Measurements from ENCODE around the gene TSHZ2. TPM values are rescaled to one million over a fixed set of nuclear protein-coding genes. Genes with fewer than 3 reads are reported as not detected.

Gene TSHZ2
- total RNA-seq, 1 experiment from 2014 or later: 0.07 TPM

DNA sequence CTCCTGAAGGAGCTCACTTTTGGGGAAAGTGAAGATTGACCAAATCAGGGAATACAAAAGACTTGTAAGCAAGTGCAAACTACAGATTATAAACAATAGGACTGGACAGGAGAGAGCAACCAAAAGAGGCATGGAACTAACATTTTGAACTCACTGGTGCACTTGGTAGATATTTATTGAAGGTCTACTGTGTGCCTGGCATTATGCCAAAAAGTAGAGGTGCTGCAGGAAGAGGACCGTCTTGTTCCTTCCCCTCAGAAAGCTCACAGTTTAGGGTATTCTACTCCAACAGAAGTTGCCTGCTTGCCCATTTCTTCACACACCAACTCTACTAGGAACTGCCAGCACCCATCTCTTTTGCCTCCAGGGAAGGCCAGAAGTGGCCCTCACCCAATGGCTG is 10.0 kb upstream of the TSHZ2 start:
- no peak overlapping the region for H2BK20ac ChIP-seq (ENCODE audit: low read depth, low read length, poor library complexity, severe bottlenecking)
- no peak overlapping the region for H2BK12ac ChIP-seq (ENCODE audit: insufficient read length, low read depth, low read length)
- no peak overlapping the region for H3T11ph ChIP-seq (ENCODE audit: low read length)
- H2BK5ac ChIP-seq (ENCODE audit: insufficient read length, low read length): no peak overlapping the region
- no peak overlapping the region for H3K56ac ChIP-seq (ENCODE audit: insufficient read length, low read depth, low read length)
- H2AK5ac ChIP-seq (ENCODE audit: insufficient read length, low read length): no peak overlapping the region
- H3K4me2 ChIP-seq (ENCODE audit: insufficient read depth, insufficient read length, low read length): no peak overlapping the region
- no peak overlapping the region for H4K8ac ChIP-seq (replicated peaks; ENCODE audit: insufficient read length, low read depth, low read length)
- DNase-seq: no peak
- TF ChIP-seq, protein P1, sequence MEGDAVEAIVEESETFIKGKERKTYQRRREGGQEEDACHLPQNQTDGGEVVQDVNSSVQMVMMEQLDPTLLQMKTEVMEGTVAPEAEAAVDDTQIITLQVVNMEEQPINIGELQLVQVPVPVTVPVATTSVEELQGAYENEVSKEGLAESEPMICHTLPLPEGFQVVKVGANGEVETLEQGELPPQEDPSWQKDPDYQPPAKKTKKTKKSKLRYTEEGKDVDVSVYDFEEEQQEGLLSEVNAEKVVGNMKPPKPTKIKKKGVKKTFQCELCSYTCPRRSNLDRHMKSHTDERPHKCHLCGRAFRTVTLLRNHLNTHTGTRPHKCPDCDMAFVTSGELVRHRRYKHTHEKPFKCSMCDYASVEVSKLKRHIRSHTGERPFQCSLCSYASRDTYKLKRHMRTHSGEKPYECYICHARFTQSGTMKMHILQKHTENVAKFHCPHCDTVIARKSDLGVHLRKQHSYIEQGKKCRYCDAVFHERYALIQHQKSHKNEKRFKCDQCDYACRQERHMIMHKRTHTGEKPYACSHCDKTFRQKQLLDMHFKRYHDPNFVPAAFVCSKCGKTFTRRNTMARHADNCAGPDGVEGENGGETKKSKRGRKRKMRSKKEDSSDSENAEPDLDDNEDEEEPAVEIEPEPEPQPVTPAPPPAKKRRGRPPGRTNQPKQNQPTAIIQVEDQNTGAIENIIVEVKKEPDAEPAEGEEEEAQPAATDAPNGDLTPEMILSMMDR (conservative IDR thresholded peaks at IDR 0.05): no peak
- H2AFZ ChIP-seq (ENCODE audit: low read length): no peak overlapping the region
- no CpG with 5 or more reads among the region's 1 CpG for WGBS (ENCODE audit: extremely low coverage, insufficient read length, low lambda C conversion rate)
- no peaks in the 10 kb centered on the region for H3K36me3 Mint-ChIP-seq (ENCODE audit: insufficient read depth in 1 of 3, low read depth in 3 of 3)
- H3K23me2 ChIP-seq (ENCODE audit: insufficient read length, low read depth, low read length, poor library complexity, severe bottlenecking): no peaks in the 10 kb centered on the region
- no peak overlapping the region for H3K4me3 Mint-ChIP-seq
- no peaks in the 10 kb centered on the region for H3K27me3 ChIP-seq (ENCODE audit: insufficient read depth, low read length)
- no peak overlapping the region for H2BK15ac ChIP-seq (ENCODE audit: low read depth, low read length)
- no peaks in the 10 kb centered on the region for H4K20me1 ChIP-seq (ENCODE audit: control insufficient read depth, insufficient read depth, insufficient read length)
- no peak overlapping the region for H4K5ac ChIP-seq (ENCODE audit: insufficient read length, low read depth, low read length)
- H3K27ac Mint-ChIP-seq: no peak overlapping the region
- H3K23ac ChIP-seq (ENCODE audit: insufficient read length, low read depth, low read length): no peak overlapping the region
- H3K79me2 ChIP-seq (ENCODE audit: insufficient read depth, low read length): no peaks in the 10 kb centered on the region
- no peak overlapping the region for H3K18ac ChIP-seq (ENCODE audit: insufficient read length, low read depth, low read length)
- H3K4me1 Mint-ChIP-seq: peaks cover 7 to 8% of the 10 kb centered on the region in 2 experiments; a peak in 3 of 4 replicates
- no peak overlapping the region for H4K91ac ChIP-seq (ENCODE audit: insufficient read length, low read depth, low read length)
- no peaks in the 10 kb centered on the region for H3K9me3 Mint-ChIP-seq
- H3K4ac ChIP-seq (ENCODE audit: low read depth, low read length): no peak overlapping the region
- H2BK120ac ChIP-seq (ENCODE audit: low read depth, low read length, poor library complexity, severe bottlenecking): no peak overlapping the region
- H3K4me1 ChIP-seq (ENCODE audit: insufficient read depth, low read length): no peaks in the 10 kb centered on the region
- no peaks in the 10 kb centered on the region; the same call in 1 of the 2 replicates for H3K27me3 Mint-ChIP-seq (ENCODE audit: low read depth)
- no peak overlapping the region for H3K14ac ChIP-seq (ENCODE audit: insufficient read depth, low read length)
- no peaks in the 10 kb centered on the region for H3K9me3 ChIP-seq (ENCODE audit: control insufficient read depth, low read depth, low read length)
- no peaks in the 10 kb centered on the region for H3K79me1 ChIP-seq (ENCODE audit: insufficient read depth, low read depth, low read length, poor library complexity, severe bottlenecking)
- no peak overlapping the region for H3K9ac ChIP-seq (ENCODE audit: extremely low read depth, insufficient read length, low read length)
- no peak overlapping the region for H3K27ac ChIP-seq (ENCODE audit: insufficient read length, low read depth, low read length)

Data from H9 (cell line).